ENCODE results near the gene HOXB4. TPM values are rescaled to one million over a fixed set of nuclear protein-coding genes. Genes with fewer than 3 reads are reported as not detected.
A peak's percentile ranks its signal among the peaks of the same experiment; 100 is the strongest.

Gene HOXB4
- polyA plus RNA-seq, 5 donors: 10.7 to 14.3 (median 12.6) TPM

DNA sequence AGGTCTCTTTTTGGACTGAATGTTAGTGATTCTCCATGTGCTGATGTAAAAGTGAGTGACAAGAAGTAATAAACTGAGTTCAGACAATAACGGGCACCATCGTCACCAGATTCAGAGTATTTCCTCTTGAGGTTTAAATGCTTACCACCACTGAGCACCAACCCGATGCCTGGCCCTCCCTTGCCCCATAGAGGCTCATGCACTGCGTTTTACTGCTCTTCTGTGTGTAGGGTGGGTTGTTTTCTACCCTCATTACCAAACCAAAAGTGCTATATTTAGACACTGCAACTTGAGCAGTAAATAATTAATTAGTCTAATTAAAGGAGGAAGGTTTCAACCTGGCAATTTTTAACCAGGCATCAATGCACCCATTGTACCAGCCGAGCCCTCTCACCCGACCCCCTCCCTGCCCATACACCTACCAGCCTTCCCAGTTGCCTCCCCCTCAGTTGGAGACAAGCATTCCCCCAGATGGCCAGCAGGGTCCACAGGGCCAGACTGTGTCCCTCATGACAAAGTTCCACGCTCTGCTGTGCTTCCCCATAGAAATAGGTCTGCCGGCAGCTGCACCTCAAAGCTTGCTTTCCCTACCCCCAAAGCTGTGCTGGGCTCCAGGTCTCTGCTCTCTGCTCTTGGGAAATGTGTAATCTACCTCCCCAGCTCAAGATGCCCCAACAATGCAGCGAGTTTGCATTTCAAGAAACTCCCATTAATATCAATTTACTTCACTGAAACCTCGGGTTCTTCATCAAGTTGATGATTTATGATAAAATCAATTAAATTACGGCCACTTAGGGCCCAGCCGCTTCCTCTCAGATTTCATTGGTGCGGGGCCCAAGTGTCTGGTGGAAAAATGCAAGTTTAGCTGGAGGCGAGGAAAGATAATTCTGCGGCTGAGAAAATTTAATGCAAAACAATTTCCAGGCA, 16.0 kb downstream of the HOXB4 start:
- DNase-seq: no peak

DNA sequence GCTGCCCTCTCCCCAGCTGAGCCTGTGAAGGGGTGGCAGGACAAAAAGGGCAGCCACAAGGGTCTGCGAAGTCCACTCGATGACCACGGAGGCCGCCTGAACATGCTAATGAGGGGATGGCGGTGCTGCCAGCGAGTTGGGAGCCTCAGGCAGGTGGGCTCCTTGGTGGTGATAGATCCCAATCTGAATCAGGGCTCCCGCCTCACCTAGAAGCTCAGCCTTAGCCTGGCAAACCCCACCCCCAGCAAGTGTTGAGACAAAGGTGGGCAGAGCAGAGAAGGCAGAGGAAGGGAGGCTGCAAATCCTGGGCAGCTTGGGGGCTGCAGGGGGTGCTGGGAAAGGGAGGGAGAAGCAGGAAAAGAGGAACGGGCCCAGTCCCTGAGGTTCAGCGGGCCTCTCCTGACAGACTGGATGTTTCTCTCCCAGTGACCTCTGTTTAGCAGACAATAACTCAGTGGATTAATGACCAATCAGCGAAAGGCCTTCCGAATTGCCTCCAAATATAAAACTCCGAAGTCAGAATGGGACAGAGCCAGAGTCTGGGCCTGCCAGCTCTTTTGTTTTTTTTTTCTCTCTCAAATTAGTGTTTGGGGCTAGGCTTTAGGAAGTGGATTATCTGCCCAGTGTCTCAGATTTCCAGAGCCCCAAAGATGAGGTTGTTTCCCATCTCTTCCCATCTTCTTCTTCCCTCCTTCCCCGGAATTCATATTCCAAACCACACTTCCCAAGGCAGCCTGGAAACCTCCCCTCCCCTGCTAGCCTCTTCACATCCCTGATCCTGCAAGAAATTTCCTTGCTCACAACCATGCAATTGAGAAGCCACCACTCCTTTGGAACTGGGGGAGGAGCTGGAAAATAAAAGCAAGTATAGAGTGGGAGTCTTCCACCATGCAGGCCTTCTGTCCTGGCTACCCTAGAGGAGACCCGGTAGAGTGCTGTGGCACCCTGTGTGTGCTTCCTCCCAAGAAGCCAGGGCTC, 18.0 kb downstream of the HOXB4 start:
- DNase-seq: peak; percentile 79 to 82

DNA sequence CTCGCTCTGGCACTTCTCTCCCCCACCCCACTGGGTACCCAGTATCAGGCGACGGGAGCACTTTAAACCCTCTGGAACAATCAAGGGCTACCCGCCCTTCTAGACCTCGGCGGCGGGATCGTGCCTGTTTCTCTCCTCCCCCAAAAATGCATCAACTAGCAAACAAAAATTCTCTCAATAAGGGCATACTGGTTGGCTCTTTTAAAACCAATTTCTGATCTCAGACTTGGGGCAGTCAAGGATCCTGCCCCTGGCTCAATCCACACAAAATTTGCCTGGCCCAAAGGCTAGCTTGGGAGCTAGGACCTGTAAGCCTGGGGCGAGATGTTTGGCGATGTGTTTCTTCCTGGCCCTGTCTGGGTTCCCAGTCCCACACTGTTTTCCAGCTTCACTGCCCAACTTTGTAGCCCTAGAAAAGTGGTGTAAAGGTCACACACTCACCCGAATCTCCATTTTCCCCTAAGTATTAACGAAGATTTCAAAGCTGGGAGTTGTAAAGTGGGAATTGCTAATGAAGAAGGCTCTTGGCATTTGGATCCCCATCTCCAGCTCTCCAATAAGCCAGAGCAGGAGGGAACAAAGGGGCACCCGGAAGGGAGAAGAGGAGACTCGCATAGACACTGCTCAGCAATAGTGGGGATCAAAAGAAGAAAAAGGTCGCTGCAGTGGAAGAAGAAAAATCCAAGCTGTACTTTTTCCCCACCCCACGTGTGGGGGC, 18.9 kb downstream of the HOXB4 start:
- peak; percentile 21 to 25 for DNase-seq

DNA sequence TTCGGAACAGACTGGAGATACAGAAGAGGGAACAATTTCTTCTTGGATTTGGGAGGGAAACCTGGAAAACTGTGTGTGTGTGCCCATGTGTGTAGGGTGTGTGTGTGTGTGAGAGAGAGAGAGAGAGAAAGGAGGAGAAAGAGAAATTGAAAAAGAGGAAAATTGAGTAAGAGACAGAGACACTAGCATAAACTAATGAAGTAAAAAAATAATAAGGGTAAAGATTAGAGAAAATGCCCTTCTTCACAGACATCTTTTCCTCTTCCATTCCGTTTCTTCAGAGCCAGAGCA, 19.4 kb downstream of the HOXB4 start:
- no peak for DNase-seq

DNA sequence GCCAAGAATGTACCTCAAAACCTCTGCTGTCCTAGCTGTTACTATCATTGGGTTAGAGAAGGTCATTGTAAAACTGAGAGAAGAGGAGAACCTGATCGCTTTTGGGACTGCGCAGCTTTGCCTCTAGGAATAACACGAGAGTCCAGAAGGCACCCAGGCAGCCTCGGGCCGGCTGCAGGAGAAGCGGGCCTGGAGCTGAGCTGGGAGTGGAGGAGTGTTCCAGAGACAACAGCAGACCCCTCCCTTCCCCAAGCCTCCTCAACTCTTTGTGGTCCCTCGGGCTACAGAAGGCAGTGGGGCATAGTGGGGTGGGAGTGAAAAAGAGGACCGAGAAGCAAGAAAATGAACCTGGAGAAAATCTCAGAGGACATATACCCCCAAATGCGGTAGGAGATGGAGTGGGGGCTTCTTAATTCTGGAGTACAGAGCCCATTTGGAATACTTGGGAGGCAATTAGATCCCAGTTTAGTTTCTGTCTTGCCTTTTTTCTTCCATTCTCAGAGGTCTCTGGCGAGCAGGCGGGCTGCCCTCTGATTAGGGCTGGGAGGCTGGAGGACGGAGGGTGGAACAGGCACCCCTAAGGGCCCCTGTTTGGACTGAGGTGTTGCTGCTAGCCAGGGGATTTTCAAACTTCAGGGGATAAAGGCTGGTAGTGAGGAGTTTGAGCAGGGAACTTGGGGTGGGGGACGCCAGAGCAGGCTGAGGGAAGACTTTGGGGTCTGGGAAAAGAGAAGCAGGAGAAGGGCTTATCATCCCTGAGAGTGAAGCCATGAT, 19.9 kb downstream of the HOXB4 start:
- DNase-seq: peak; percentile 15 to 20

DNA sequence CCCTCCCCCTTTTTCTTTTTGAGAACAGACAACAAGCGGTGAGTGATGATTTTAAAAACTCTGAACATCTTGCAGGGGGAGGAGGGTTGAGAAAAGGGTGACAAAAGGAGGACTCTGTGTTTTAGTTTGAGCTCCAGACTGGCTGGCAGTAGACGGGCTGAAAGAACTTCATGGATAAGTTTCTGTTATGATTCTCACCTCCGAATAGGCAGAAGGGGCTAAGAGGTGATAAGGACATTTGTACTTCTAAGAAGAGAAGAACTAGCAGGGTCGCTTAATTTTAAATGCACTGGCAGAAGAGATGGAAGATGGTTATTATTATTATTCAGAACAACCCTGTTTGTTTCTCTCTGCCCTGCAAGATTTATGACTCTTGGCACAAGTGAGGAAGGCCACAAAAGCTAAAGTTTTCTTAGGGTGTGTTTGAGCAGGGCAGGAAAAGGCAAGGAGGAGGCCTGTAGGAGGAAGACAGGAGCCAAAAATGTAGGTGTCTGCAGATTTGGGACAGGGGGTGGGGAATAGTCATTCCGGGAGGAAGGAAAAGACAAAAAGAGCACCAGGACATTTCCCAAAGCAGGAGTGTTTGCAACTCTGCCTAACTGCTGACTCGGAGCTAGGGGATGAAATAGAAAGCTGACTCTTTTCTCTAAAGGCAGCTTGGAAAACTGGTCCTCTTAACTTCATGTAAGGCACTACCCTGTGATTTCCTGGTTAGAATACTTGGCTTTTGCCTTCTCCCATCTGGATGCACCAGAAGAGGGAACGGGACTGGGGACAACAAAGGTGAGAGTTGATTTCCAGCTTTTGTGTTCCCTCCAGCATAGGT, 21.4 kb downstream of the HOXB4 start:
- DNase-seq: peak; percentile 48 to 52

DNA sequence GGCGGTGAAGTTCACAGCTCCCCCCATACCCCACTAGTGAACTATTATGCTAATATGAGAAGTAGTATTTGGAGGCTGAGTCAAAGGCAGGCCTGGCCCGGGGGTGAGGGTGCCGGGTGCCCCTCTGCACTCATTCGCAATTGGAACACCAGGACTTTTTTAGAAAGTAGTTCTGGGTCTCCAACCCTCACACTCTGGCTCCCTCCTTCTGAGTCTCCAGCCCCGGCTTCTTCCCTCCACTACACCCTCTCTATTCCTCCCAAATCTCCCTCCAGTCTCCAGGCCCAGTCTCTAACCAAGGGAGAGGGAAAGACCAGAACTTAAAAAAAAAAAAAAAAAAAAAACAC, 21.9 kb downstream of the HOXB4 start:
- DNase-seq: peak in 1 of 2 donors; percentile 7

DNA sequence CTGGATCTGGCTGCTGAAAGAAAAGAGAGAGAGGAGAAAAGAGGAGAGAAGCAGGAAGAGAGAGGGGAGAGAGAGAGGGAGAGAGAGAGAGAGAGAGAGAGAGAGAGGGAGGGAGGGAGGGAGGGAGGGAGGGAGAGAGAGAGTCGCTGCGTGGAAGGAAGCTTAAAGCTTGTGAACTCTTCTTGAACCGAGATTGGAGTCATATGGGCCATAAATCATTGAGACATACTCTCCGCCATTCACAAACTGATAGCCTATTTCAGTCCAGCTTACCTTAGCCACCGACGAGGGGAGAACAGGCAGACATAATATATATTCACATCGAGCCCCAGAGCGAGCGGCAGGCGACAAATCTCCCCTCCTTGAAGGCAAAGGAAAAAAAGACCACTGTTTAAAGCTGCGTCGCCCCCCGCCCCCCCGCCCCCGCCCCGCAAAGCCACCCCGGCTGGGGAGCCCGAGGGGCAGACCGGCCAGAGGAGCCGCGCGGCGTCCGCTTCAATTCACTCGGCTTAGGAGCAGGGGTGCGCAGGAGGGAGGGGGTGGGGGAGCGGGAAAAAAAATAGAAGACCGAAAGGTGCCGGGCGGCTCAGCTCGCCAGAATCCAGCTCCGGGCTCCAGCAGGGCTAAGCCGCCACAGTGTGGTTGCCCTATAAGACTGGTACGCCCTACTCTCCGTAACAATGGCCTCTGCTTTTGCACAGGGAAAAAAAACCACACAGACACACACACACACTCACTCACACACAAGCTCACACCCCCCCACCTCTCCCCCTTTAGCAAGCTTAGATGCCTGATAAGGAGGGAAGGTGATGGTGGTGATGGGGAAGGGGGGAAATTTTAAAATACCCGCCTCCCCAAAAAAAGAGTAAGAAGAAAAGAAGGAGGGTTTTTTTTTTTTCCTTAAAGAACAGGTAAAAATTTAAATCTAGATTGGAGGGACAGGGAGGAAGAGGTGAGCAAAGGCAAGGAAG, 22.6 kb downstream of the HOXB4 start:
- DNase-seq: peak; percentile 76 to 80

DNA sequence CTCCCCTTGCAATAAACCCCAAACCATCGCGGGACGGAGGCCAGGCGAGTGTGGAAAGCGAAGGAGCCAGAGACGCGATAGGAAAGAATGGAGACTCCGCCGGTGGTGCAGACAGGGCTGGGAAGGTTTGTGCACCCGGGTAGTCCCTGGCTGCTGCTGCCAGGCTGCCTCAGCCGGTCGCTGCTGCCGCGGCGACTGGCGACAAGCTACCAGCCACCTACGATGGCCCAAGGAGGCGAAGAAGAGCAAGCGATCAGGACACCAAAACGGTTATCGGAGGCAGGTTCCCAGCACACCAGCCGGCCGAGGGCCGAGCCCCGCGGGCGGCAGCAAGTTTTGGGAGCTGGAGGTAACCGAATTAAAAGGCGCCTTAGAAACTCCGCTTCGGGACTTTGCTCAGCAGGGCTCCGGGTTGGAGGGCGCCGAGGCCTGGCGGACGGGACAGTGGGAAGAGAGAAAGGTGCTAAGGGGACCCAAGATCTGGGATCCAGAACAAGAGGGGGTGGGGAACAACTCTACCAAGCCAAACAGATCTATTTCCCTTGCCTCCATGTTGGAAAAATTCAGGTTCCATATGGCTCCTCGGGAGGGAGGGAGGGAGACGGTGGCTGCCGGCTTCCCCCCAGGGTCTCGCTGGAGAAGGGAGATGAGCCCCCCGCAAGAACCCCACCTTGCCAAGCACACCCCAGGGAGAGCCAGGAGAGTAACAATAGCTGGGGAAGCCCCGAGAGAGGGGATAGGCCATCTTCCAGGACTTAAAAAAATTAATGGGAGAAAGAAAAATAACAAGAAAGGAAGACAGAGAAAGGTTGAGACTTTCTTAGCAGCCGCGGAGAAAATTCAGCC, 23.5 kb downstream of the HOXB4 start:
- peak; percentile 20 to 36 for DNase-seq

DNA sequence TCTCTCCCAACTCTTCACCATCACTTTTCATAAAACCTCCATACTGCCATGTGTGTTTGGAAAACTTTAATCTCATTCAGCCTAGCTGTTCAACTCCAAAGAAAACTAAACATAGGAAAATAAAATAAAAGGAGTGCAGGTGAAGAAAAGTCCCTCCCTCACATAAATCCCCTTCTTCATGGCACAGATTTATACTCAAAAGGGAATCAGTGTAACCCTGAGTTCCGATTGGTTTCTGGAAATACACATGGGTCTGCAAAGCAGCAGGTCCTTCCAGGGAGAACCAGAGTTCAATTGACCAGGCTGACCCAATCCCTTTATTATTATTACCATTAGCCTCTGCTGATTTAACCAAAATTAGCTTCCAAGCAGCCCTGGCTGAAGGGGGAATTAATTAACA, 24.3 kb downstream of the HOXB4 start:
- DNase-seq: peak in 1 of 2 donors; percentile 33

DNA sequence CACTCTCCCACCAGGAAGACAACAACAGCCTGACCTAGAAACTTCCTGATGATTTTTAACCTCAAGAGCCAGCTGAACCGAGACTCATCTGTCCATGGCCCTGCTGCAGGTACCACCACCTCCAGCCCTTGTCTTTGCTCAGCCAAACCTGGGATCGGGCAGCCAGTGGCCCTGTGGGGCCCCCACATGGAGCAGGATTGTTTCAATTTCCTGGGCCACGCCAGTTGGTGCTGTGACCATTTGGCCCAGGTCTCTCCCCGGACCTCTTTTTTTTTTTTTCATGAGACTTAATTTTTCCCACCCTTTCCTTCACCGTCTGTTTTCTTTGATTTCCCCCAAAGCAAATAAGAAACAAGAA, 25.0 kb downstream of the HOXB4 start:
- DNase-seq: no peak

DNA sequence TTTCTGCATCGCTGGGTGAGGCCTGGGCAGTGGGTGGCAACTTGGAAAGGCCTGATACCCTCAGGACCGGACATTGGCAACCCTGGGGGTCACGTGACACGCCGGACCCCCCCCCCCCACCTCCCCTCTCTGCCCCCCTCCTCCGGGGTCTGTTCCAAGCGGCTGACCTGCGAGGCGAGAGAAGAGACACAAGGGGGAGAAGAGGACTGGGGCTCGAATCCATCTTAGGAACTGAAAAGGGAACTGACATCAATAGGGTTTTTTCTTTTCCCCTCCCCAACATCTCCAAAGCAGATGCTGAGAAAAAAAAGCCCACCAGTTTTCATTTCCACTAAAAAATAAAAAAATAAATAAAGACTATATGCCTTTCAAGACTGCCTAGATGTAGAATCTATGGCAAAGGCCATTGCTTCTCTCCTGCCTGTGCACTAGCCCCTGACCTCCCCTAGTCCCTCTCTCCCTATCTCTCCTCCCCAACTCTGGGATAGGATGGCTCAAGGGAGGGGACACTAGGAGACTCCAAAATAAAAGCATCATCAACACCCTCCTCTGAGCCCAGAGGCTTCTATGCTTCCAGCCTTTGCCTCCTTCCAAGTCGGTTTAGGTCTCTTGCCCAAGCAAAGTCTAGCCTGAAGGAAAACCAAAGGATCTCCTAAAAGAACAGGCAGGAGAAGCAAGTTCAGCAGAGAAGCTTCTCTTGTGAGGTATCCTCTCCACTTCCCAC, 25.5 kb downstream of the HOXB4 start:
- peak; percentile 58 to 59 for DNase-seq

DNA sequence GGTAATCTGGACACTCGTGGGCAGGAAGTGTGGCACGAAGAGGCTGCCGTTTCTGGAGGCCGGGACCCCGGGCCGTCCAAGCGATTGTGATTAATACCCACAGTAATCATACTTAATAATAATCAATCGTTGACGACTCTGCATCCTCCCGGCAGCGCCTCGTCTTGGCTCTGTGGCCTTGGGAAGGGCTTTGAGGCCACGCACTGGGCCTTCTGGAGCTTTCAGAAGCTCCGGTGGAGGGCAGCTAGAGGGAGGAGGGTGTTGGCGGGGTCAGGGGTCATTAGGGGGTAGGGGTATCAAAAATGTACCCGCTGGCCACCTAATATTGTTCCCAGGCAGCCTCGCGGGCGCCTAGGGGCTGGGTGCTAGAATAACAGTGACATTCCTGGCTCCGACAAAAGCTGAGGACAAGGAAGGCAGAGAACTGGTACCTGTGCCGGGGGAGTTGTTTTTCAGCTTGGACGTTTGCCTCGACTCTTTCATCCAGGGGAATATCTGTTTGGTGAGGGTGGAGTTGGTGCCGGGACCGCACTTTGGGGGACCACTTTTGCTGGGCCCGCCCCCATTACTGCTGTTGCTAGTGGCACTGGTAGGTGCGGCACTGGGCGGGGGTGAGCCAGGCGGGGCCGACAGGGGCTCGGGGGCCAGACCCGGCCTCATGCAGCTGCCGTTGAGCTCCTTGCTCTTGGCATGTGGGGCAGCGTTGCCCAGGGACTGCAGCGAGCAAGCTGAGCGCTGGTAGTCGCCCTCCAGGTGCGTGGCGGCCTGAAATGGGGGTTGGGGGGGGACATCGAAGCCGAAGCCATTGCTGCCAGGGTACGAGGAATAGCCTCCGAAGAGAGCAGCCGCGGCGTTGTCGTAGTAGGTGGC, 26.3 kb downstream of the HOXB4 start:
- DNase-seq: peak in 1 of 2 donors; percentile 35

DNA sequence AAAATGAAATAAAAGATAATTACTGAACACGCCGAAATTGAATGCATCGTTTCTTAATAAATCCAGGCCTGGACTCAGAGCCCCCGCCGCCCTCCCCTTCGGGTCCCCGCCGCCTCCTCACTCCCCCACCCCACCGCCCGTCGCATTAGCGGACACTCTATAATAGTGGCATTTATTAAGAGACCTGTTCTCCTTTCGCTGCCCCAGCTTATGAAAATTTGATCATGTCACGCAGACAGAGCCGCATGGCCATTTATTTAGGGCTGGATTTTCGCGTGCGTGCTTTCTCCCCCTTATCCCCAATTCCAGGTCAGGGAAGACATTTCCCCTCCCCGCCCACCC, 27.0 kb downstream of the HOXB4 start:
- peak; percentile 36 to 41 for DNase-seq

DNA sequence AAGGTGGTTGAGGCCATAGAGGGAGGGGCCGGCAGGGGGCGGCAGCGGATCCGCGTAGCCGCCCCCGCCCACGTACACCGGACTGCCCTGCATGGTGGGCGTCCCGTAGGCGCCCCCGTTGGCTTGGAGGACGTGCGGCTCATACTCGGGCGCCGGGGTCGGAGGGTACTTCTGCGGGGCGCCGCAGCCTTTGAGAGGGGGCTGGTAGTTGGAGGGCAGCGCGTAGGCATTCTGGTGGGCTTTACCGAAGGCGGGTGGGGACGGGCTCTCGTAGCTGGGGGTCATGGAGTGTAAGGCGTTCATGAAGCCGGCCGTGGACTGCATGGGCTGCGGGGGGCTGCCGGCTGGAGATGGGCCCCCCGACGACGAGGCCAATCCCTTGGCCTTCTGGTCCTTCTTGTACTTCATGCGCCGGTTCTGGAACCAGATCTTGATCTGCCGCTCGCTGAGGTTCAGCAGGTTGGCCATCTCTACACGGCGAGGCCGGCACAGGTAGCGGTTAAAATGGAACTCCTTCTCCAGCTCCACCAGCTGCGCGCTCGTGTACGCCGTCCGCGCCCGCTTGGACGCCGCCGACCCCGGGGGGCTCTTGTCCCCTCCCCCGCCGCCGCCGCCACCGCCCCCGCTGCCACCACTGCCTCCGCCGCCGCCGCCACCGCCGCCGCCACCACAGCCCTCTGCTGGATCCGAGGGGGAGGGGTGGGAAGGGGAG, 27.5 kb downstream of the HOXB4 start:
- DNase-seq: peak in 1 of 2 donors; percentile 36

Data from right lung (tissue), 5 donors.